WTC11 (cell line): ENCODE results near the gene PKMYT1.

Experiments used
- GABPB1 ChIP-seq: sonication (generic); formaldehyde crosslinking; IDR thresholded peaks from 2 replicates; pipeline ENCODE4 v1.8.1; 2023; ENCODE audit warnings: mild to moderate bottlenecking, missing genetic modification reagents
- NR1H2 ChIP-seq: sonication (generic); formaldehyde crosslinking; IDR thresholded peaks from 2 replicates; pipeline ENCODE4 v1.9.0; 2021; ENCODE audit warnings: mild to moderate bottlenecking, moderate library complexity, missing genetic modification reagents
- TF ChIP-seq, protein P1 (sequence below): sonication (generic); formaldehyde crosslinking; IDR thresholded peaks from 2 replicates; pipeline ENCODE4 v1.8.0; 2022; ENCODE audit warnings: missing genetic modification reagents
- TF ChIP-seq, protein P2 (sequence below): fragments of 200-600 bp; IDR thresholded peaks from 2 replicates; pipeline ENCODE4 v1.8.0; 2022; ENCODE audit warnings: antibody characterized with exemption
- TF ChIP-seq, protein P3 (sequence below): sonication (generic); formaldehyde crosslinking; conservative IDR thresholded peaks from 2 replicates; pipeline ENCODE4 v1.8.1; 2023; ENCODE audit warnings: mild to moderate bottlenecking, low read depth, missing genetic modification reagents, moderate library complexity
- TF ChIP-seq, protein P4 (sequence below): sonication (generic); formaldehyde crosslinking; IDR thresholded peaks from 2 replicates; pipeline ENCODE4 v1.8.1; 2022; ENCODE audit warnings: low read depth, missing genetic modification reagents, borderline replicate concordance
- TF ChIP-seq, protein P5 (sequence below): fragments of 250-450 bp; sonication (Bioruptor Pico); IDR thresholded peaks from 2 replicates; pipeline ENCODE4 v2.1.2; 2022; ENCODE audit warnings: mild to moderate bottlenecking, moderate library complexity

DNA sequence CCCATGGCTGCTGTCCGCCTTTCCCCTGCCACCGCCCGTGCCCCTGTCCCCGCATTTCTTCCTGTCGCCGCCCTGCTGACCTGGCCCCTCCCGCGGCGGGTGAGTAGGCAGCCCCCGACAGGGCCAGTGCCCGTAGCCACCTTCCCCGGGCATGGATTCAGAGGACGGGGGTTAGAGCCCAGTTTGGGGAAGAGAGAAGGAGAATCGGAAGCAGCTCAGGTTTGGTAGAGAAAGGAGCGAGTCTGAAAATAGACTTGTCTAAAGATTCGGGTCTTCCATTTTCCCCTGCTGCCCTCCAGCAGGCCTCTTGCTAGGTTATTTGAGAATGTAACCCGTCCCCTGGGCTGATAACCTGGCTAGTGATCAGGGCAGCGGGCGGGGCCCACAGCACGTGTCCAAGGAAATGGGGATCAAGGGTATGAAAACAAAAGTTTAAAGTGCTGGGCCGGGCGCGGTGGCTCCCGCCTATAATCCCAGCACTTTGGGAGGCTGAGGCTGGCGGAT is 24.6 kb upstream of the PKMYT1 start:
- TF ChIP-seq, protein P1, sequence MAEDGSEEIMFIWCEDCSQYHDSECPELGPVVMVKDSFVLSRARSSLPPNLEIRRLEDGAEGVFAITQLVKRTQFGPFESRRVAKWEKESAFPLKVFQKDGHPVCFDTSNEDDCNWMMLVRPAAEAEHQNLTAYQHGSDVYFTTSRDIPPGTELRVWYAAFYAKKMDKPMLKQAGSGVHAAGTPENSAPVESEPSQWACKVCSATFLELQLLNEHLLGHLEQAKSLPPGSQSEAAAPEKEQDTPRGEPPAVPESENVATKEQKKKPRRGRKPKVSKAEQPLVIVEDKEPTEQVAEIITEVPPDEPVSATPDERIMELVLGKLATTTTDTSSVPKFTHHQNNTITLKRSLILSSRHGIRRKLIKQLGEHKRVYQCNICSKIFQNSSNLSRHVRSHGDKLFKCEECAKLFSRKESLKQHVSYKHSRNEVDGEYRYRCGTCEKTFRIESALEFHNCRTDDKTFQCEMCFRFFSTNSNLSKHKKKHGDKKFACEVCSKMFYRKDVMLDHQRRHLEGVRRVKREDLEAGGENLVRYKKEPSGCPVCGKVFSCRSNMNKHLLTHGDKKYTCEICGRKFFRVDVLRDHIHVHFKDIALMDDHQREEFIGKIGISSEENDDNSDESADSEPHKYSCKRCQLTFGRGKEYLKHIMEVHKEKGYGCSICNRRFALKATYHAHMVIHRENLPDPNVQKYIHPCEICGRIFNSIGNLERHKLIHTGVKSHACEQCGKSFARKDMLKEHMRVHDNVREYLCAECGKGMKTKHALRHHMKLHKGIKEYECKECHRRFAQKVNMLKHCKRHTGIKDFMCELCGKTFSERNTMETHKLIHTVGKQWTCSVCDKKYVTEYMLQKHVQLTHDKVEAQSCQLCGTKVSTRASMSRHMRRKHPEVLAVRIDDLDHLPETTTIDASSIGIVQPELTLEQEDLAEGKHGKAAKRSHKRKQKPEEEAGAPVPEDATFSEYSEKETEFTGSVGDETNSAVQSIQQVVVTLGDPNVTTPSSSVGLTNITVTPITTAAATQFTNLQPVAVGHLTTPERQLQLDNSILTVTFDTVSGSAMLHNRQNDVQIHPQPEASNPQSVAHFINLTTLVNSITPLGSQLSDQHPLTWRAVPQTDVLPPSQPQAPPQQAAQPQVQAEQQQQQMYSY (CRISPR knock-in tag) = no peak
- TF ChIP-seq, protein P2, sequence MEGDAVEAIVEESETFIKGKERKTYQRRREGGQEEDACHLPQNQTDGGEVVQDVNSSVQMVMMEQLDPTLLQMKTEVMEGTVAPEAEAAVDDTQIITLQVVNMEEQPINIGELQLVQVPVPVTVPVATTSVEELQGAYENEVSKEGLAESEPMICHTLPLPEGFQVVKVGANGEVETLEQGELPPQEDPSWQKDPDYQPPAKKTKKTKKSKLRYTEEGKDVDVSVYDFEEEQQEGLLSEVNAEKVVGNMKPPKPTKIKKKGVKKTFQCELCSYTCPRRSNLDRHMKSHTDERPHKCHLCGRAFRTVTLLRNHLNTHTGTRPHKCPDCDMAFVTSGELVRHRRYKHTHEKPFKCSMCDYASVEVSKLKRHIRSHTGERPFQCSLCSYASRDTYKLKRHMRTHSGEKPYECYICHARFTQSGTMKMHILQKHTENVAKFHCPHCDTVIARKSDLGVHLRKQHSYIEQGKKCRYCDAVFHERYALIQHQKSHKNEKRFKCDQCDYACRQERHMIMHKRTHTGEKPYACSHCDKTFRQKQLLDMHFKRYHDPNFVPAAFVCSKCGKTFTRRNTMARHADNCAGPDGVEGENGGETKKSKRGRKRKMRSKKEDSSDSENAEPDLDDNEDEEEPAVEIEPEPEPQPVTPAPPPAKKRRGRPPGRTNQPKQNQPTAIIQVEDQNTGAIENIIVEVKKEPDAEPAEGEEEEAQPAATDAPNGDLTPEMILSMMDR = no peak
- TF ChIP-seq, protein P3, sequence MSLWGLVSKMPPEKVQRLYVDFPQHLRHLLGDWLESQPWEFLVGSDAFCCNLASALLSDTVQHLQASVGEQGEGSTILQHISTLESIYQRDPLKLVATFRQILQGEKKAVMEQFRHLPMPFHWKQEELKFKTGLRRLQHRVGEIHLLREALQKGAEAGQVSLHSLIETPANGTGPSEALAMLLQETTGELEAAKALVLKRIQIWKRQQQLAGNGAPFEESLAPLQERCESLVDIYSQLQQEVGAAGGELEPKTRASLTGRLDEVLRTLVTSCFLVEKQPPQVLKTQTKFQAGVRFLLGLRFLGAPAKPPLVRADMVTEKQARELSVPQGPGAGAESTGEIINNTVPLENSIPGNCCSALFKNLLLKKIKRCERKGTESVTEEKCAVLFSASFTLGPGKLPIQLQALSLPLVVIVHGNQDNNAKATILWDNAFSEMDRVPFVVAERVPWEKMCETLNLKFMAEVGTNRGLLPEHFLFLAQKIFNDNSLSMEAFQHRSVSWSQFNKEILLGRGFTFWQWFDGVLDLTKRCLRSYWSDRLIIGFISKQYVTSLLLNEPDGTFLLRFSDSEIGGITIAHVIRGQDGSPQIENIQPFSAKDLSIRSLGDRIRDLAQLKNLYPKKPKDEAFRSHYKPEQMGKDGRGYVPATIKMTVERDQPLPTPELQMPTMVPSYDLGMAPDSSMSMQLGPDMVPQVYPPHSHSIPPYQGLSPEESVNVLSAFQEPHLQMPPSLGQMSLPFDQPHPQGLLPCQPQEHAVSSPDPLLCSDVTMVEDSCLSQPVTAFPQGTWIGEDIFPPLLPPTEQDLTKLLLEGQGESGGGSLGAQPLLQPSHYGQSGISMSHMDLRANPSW (CRISPR knock-in tag) = no peak
- TF ChIP-seq NR1H2 (CRISPR knock-in tag) (no peak), GABPB1 (CRISPR knock-in tag) (no peak)
- TF ChIP-seq, protein P4, sequence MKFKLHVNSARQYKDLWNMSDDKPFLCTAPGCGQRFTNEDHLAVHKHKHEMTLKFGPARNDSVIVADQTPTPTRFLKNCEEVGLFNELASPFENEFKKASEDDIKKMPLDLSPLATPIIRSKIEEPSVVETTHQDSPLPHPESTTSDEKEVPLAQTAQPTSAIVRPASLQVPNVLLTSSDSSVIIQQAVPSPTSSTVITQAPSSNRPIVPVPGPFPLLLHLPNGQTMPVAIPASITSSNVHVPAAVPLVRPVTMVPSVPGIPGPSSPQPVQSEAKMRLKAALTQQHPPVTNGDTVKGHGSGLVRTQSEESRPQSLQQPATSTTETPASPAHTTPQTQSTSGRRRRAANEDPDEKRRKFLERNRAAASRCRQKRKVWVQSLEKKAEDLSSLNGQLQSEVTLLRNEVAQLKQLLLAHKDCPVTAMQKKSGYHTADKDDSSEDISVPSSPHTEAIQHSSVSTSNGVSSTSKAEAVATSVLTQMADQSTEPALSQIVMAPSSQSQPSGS = no peak
- TF ChIP-seq, protein P5, sequence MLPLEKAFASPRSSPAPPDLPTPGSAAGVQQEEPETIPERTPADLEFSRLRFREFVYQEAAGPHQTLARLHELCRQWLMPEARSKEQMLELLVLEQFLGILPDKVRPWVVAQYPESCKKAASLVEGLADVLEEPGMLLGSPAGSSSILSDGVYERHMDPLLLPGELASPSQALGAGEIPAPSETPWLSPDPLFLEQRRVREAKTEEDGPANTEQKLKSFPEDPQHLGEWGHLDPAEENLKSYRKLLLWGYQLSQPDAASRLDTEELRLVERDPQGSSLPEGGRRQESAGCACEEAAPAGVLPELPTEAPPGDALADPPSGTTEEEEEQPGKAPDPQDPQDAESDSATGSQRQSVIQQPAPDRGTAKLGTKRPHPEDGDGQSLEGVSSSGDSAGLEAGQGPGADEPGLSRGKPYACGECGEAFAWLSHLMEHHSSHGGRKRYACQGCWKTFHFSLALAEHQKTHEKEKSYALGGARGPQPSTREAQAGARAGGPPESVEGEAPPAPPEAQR (CRISPR knock-in tag) = no peak
